ENCODE results near the gene TP53I3.

Gene TP53I3

GRCh38 chr2:24065341-24065740 lies 19.3 kb downstream of the TP53I3 start:
- no peak for TF ChIP-seq CTCF (IDR thresholded peaks at IDR 0.05)
- TF ChIP-seq ZFX (IDR thresholded peaks at IDR 0.05; ENCODE audit: borderline replicate concordance) = no peak
- no peak overlapping the region for H3K27ac ChIP-seq

GRCh38 chr2:24058564-24059271 lies 25.9 kb downstream of the TP53I3 start:
- TF ChIP-seq ZFX (IDR thresholded peaks at IDR 0.05; ENCODE audit: borderline replicate concordance) (no peak), CTCF (IDR thresholded peaks at IDR 0.05) (no peak)
- no peak overlapping the region for H3K27ac ChIP-seq

- no peak overlapping the region for H3K27ac ChIP-seq
- no peak for TF ChIP-seq ZFX (IDR thresholded peaks at IDR 0.05; ENCODE audit: borderline replicate concordance)
- no peak for TF ChIP-seq CTCF (IDR thresholded peaks at IDR 0.05)
Observed at GRCh38 chr2:24055750-24056149, 28.9 kb downstream of the TP53I3 start.

- TF ChIP-seq ZFX (IDR thresholded peaks at IDR 0.05; ENCODE audit: borderline replicate concordance) (no peak), CTCF (IDR thresholded peaks at IDR 0.05) (no peak)
- no peak overlapping the region for H3K27ac ChIP-seq
Observed at GRCh38 chr2:24054366-24055010, 30.1 kb downstream of the TP53I3 start.

GRCh38 chr2:24052951-24053350 lies 31.7 kb downstream of the TP53I3 start:
- TF ChIP-seq ZFX (IDR thresholded peaks at IDR 0.05; ENCODE audit: borderline replicate concordance) = no peak
- TF ChIP-seq CTCF (IDR thresholded peaks at IDR 0.05) = no peak

GRCh38 chr2:24051833-24052232 lies 32.8 kb downstream of the TP53I3 start:
- TF ChIP-seq CTCF (IDR thresholded peaks at IDR 0.05) (no peak), ZFX (IDR thresholded peaks at IDR 0.05; ENCODE audit: borderline replicate concordance) (no peak)
- H3K27ac ChIP-seq = peak overlapping the region; percentile 77

More at GRCh38 chr2:24052951-24053350, 31.7 kb downstream of the TP53I3 start:
- no peak overlapping the region for H3K27ac ChIP-seq
